Measurements from ENCODE around the gene CLSTN3.

Gene CLSTN3

DNA sequence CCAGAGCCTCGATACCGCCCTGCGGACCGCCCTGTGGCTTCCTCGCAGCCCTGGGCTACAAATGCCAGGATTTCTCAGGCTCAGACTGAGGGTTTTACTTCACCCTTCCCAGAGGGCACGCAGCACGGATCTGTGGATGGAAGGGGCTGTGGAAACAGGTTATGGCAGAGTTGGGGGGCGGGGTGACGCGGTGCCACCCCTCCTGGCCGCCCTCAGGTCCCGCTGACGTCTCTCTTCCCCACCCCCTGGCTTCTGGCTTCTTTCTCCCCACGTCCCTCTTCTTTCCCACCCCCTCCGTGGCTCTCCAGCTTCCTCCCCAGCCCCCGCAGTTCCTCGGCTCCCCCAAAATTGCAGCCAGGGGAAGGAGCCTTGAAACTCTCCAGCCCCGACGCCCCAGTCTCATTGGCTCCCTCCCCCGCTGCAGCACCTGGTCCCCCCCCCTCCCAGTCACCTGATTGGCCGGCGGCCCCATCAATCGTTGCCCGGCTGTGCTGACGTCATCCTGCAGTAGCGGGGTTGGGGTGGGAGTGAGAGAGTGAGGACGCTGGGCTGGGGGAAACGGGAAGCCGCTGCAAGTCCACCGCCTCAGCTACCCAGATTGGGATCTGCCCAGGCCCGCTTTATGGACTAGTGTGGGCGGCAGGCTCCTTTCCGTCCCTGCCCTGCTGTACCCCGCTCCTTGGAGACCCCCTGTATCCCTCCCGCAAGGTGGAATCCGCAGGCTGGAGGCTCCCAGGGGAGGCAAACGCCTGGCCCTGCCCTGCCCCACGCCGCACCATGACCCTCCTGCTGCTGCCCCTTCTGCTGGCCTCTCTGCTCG, at the start of gene CLSTN3:
CLSTN3 (plus strand) TSS at position 500 of the 820 bp plus-strand sequence; CDS start at position 778, 278 bp downstream.
- TF ChIP-seq, protein P1, sequence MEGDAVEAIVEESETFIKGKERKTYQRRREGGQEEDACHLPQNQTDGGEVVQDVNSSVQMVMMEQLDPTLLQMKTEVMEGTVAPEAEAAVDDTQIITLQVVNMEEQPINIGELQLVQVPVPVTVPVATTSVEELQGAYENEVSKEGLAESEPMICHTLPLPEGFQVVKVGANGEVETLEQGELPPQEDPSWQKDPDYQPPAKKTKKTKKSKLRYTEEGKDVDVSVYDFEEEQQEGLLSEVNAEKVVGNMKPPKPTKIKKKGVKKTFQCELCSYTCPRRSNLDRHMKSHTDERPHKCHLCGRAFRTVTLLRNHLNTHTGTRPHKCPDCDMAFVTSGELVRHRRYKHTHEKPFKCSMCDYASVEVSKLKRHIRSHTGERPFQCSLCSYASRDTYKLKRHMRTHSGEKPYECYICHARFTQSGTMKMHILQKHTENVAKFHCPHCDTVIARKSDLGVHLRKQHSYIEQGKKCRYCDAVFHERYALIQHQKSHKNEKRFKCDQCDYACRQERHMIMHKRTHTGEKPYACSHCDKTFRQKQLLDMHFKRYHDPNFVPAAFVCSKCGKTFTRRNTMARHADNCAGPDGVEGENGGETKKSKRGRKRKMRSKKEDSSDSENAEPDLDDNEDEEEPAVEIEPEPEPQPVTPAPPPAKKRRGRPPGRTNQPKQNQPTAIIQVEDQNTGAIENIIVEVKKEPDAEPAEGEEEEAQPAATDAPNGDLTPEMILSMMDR (conservative IDR thresholded peaks at IDR 0.05; ENCODE audit: low read depth, low read length): no peak
- Histone ChIP-seq H3K27me3 (ENCODE audit: insufficient read depth, low read depth) (no peaks in the 10 kb centered on the region), H3K79me2 (ENCODE audit: insufficient read depth, low read depth) (no peaks in the 10 kb centered on the region), H3K9ac (peak within 1 kb of the TSS; percentile 71; the same call in 1 of the 2 replicates), H2AFZ (ENCODE audit: low read depth) (peak within 1 kb of the TSS; percentile 81), H3K4me2 (peak within 1 kb of the TSS; percentile 95), H3K27ac (no peak within 1 kb of the TSS), H3K4me1 (ENCODE audit: low read depth, poor library complexity, severe bottlenecking) (peaks cover 12% of the 10 kb centered on the region), H3K36me3 (ENCODE audit: insufficient read depth) (no peaks in the 10 kb centered on the region), H3K4me3 (IDR thresholded peaks at IDR 0.05; ENCODE audit: insufficient read depth, low read depth, low read length) (no peak within 1 kb of the TSS), H4K20me1 (ENCODE audit: insufficient read depth) (no peaks in the 10 kb centered on the region)

DNA sequence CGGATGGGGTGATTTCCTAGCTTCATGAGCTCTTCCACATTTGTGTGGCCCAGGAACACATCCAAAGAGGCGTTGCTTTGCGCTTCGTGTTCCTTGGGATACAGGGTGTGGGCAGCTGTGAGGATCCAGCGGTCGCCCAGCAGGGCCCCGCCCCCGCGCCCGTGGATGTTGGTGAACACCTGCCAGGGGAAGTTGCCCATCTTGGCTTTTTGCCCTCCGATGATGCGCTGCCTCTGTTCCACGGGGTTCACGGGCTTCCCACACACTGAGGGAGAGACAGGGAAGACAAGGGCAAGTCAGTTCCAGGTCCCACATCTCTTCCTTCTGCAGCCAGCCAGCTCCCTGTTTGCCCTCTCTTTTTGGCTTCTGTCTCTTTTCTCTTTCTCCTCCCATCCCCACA, 49.1 kb upstream of the CLSTN3 start:
- H3K4me3 ChIP-seq (IDR thresholded peaks at IDR 0.05; ENCODE audit: insufficient read depth, low read depth, low read length): no peak overlapping the region
- H3K4me2 ChIP-seq: no peak overlapping the region
- no peaks in the 10 kb centered on the region for H3K27me3 ChIP-seq (ENCODE audit: insufficient read depth, low read depth)
- H2AFZ ChIP-seq (ENCODE audit: low read depth): no peak overlapping the region
- no peaks in the 10 kb centered on the region for H3K36me3 ChIP-seq (ENCODE audit: insufficient read depth)
- no peaks in the 10 kb centered on the region for H3K4me1 ChIP-seq (ENCODE audit: low read depth, poor library complexity, severe bottlenecking)
- no peak overlapping the region for H3K9ac ChIP-seq
- H3K27ac ChIP-seq: no peak overlapping the region
- TF ChIP-seq, protein P1 (conservative IDR thresholded peaks at IDR 0.05; ENCODE audit: low read depth, low read length): no peak
- H3K79me2 ChIP-seq (ENCODE audit: insufficient read depth, low read depth): no peaks in the 10 kb centered on the region
- no peaks in the 10 kb centered on the region for H4K20me1 ChIP-seq (ENCODE audit: insufficient read depth)

DNA sequence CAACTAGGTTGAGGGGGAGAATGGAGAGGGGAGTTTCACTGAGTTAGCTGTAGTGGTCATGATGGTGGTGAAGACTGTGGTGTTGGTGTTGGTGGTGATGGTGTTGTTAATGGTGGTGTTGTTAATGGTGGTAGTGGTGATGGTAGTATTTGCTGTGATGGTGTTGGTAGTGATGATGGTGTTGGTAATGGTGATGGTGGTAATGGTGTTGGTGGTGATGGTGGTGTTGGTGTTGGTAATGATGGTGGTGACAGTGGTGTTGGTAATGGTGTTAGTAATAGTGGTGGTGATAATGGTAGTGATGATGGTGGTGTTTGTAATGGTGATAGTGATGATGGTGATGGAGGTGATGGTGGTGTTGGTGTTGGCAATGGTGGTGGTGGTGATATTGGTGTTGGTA, 47.0 kb upstream of the CLSTN3 start:
- Histone ChIP-seq H3K4me3 (IDR thresholded peaks at IDR 0.05; ENCODE audit: insufficient read depth, low read depth, low read length) (no peak overlapping the region), H3K27me3 (ENCODE audit: insufficient read depth, low read depth) (no peaks in the 10 kb centered on the region), H3K4me1 (ENCODE audit: low read depth, poor library complexity, severe bottlenecking) (no peaks in the 10 kb centered on the region), H3K79me2 (ENCODE audit: insufficient read depth, low read depth) (no peaks in the 10 kb centered on the region), H3K9ac (no peak overlapping the region), H3K27ac (no peak overlapping the region), H3K4me2 (no peak overlapping the region), H2AFZ (ENCODE audit: low read depth) (no peak overlapping the region), H4K20me1 (ENCODE audit: insufficient read depth) (no peaks in the 10 kb centered on the region), H3K36me3 (ENCODE audit: insufficient read depth) (no peaks in the 10 kb centered on the region)
- TF ChIP-seq, protein P1 (conservative IDR thresholded peaks at IDR 0.05; ENCODE audit: low read depth, low read length): no peak

DNA sequence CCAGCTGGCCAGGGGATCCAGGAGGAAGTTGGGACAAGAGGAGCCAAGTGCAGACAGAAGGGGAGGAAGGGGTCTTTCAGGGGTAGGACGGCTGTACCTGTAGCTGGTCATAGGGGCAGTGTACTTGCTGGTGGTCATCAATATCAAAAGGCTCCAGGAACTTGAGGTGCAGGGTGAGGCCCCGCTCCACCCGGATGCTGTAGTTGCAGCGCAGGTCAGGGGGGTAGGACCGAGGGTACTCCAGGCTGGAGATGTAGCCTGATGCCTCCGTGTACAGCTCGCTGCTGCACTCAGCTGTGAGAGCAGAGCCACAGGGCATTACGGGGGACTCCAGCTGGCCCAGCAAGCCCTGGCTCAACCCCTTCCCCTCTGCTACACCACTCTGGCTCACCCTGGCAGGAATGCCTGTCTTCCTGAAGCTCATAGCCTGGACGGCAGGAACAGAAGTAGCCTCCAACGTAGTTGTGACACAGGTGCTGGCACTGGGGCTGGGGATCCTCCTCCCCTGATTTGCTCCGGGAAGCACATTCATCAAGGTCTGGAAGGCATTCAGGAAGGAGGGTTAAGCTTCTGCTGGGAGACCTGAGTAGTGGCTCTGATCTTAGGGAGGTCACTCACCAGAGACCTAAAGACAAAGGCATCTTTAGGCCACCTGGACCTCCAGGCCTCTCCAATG, 40.8 kb upstream of the CLSTN3 start:
- Histone ChIP-seq H2AFZ (ENCODE audit: low read depth) (no peak overlapping the region), H3K36me3 (ENCODE audit: insufficient read depth) (no peaks in the 10 kb centered on the region)
- TF ChIP-seq, protein P1 (conservative IDR thresholded peaks at IDR 0.05; ENCODE audit: low read depth, low read length): no peak

More for the DNA sequence above, 40.8 kb upstream of the CLSTN3 start:
- H3K4me2 ChIP-seq: no peak overlapping the region
- no peaks in the 10 kb centered on the region for H3K27me3 ChIP-seq (ENCODE audit: insufficient read depth, low read depth)
- H3K4me1 ChIP-seq (ENCODE audit: low read depth, poor library complexity, severe bottlenecking): peaks cover 8% of the 10 kb centered on the region
- H3K4me3 ChIP-seq (IDR thresholded peaks at IDR 0.05; ENCODE audit: insufficient read depth, low read depth, low read length): no peak overlapping the region
- no peak overlapping the region for H3K27ac ChIP-seq
- no peak overlapping the region for H3K9ac ChIP-seq
- no peaks in the 10 kb centered on the region for H4K20me1 ChIP-seq (ENCODE audit: insufficient read depth)
- no peaks in the 10 kb centered on the region for H3K79me2 ChIP-seq (ENCODE audit: insufficient read depth, low read depth)

All from KMS-11 (cell line).